Cardiac muscle cell (in vitro differentiated cells and primary cell): Measurements from ENCODE around the gene MET. TPM values are rescaled to one million over a fixed set of nuclear protein-coding genes. Genes with fewer than 3 reads are reported as not detected.

ENCODE experiments used
- DNase-seq, 2 donors: peaks; one replicate each; pipeline versions ENCODE4 v3.0.0 to v3.0.0-alpha.2; 2010 to 2017; ENCODE audit warnings: low read depth in 1 of 2, low spot score in 1 of 2
- H3K27ac ChIP-seq: fragments of 200-600 bp; sonication (generic); 2 replicates; pipeline ENCODE4 v1.5.1; 2016
- H3K27me3 ChIP-seq: fragments of 200-600 bp; sonication (generic); 2 replicates; pipeline ENCODE4 v1.6.0; 2016; ENCODE audit warnings: control low read depth
- H3K36me3 ChIP-seq: fragments of 200-600 bp; sonication (generic); 2 replicates; pipeline ENCODE4 v1.5.1; 2016; ENCODE audit warnings: control low read depth
- H3K4me1 ChIP-seq: fragments of 200-600 bp; sonication (generic); 2 replicates; pipeline ENCODE4 v1.8.1; 2017; ENCODE audit warnings: low read depth, mild to moderate bottlenecking, mixed run types
- H3K4me3 ChIP-seq: fragments of 200-600 bp; sonication (generic); 2 replicates; pipeline ENCODE4 v1.5.1; 2016; ENCODE audit warnings: mild to moderate bottlenecking
- H3K9me3 ChIP-seq: fragments of 200-600 bp; sonication (generic); 2 replicates; pipeline ENCODE4 v1.5.1; 2017; ENCODE audit warnings: low read depth, mild to moderate bottlenecking, control low read depth
- polyA plus RNA-seq: library from polyadenylated mRNA; unstranded; fragments of >200 nt; fragmentation: Nextera tagmentation; extraction: Ambion mirVana; gene quantifications from 2 replicates; pipeline ENCODE4 v1.2.1, GENCODE V29; 2016
- total RNA-seq: library from RNA; depleted of rRNA; stranded (reverse); fragments of >200 nt; gene quantifications from 2 replicates; pipeline ENCODE4 v1.2.3, GENCODE V29; 2016
- TF ChIP-seq, protein P1 (sequence below): IDR thresholded peaks from 2 replicates; pipeline ENCODE4 v1.5.1; 2012; ENCODE audit warnings: low read depth, mild to moderate bottlenecking, low read length

MET gene
- total and polyA plus RNA-seq, 2 experiments from 2014 or later, result 1.8 to 1.9 TPM

DNA sequence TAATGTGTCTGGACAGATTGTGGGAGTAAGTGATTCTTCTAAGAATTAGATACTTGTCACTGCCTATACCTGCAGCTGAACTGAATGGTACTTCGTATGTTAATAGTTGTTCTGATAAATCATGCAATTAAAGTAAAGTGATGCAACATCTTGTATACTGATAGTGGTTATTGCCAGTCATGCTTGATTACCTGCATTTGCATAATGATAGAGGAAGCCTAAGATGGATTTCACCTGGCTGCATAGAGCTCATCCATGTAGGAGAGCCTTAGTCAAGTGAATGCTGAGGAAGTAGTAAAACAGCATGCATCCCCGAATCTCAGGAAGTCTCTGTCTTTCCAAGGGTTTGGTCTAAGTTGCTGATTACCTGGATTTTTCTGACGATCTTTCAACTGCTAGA, 126.2 kb downstream of the MET start:
- Histone ChIP-seq H3K36me3 (no peaks in the 10 kb centered on the region), H3K9me3 (no peaks in the 10 kb centered on the region), H3K27ac (no peak overlapping the region), H3K4me3 (no peak overlapping the region), H3K27me3 (no peaks in the 10 kb centered on the region), H3K4me1 (no peaks in the 10 kb centered on the region)
- DNase-seq, result no peak
- TF ChIP-seq, protein P1, sequence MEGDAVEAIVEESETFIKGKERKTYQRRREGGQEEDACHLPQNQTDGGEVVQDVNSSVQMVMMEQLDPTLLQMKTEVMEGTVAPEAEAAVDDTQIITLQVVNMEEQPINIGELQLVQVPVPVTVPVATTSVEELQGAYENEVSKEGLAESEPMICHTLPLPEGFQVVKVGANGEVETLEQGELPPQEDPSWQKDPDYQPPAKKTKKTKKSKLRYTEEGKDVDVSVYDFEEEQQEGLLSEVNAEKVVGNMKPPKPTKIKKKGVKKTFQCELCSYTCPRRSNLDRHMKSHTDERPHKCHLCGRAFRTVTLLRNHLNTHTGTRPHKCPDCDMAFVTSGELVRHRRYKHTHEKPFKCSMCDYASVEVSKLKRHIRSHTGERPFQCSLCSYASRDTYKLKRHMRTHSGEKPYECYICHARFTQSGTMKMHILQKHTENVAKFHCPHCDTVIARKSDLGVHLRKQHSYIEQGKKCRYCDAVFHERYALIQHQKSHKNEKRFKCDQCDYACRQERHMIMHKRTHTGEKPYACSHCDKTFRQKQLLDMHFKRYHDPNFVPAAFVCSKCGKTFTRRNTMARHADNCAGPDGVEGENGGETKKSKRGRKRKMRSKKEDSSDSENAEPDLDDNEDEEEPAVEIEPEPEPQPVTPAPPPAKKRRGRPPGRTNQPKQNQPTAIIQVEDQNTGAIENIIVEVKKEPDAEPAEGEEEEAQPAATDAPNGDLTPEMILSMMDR, result no peak

DNA sequence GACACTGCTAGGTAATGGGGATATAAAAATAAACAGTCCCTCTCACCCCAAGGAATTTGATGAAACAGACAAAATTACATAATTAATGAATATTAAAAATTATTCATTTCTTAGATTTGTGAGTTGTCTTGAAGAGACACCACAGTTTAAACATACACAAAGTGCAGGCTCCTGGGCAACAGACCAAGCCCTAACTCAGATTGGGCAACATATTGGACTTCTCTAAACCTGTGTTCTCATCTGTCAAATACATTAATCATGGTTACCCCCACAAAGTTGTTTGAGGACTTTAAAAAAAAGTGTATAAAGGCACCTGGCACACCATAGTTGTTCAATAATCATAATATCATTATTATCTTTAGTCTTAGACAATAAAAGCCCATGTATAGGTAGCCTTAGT, 127.9 kb downstream of the MET start:
- DNase-seq, result peak in 1 of 2 donors; percentile 40
- Histone ChIP-seq H3K4me1 (no peaks in the 10 kb centered on the region), H3K27ac (no peak overlapping the region), H3K9me3 (no peaks in the 10 kb centered on the region), H3K27me3 (no peaks in the 10 kb centered on the region), H3K4me3 (no peak overlapping the region), H3K36me3 (no peaks in the 10 kb centered on the region)
- TF ChIP-seq, protein P1, result no peak

DNA sequence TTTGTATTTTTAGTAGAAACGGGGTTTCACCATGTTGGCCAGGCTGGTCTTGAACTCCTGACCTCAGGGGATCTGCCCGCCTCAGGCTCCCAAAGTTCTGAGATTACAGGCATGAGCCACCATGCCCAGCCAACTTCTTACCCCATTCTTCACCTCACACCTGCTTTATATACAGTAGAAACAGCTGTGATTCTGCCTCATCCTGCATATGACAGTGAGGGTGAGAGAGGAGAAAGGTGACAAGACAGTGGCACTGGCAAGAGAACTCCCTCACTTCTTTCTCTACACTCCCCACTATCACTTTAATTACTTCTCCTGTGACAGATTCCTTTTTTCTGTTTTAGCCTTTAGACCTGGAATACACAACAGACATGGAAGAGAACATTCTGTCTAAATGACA, 128.6 kb downstream of the MET start:
- Histone ChIP-seq H3K9me3 (no peaks in the 10 kb centered on the region), H3K4me3 (no peak overlapping the region), H3K36me3 (no peaks in the 10 kb centered on the region), H3K27ac (no peak overlapping the region), H3K4me1 (no peaks in the 10 kb centered on the region), H3K27me3 (no peaks in the 10 kb centered on the region)
- no peak for DNase-seq
- TF ChIP-seq, protein P1, result no peak

DNA sequence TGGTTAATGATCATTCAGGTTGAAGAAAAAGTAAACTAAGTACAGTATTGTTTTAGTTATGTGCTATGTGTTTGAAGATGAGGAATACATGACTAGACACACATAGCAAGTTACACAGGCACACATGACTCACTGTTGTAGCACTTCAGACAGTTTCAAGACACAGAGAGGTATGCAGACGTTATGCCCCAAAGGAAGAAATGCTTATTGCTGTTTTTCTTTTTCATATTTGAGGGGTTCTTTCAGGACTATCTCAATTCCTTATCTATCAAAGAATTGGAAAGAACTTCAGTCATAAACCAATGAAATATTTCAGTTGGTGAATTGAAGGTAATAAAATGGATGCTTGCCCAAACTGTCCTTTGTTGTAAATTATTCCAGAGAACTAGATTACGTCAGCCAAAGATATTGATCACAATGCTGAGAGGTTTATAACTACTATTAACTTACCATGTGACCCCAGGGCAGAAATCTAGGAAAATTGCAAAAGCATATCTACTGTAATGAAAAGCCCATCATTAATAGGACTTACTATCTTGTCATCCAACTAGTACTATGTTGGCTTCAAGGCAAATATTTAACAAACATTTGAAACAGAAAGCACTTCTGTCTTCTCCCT, 129.2 kb downstream of the MET start:
- Histone ChIP-seq H3K4me1 (no peaks in the 10 kb centered on the region), H3K9me3 (no peaks in the 10 kb centered on the region), H3K4me3 (no peak overlapping the region), H3K27me3 (no peaks in the 10 kb centered on the region), H3K36me3 (no peaks in the 10 kb centered on the region), H3K27ac (no peak overlapping the region)
- peak in 1 of 2 donors; percentile 34 for DNase-seq
- TF ChIP-seq, protein P1, result no peak

DNA sequence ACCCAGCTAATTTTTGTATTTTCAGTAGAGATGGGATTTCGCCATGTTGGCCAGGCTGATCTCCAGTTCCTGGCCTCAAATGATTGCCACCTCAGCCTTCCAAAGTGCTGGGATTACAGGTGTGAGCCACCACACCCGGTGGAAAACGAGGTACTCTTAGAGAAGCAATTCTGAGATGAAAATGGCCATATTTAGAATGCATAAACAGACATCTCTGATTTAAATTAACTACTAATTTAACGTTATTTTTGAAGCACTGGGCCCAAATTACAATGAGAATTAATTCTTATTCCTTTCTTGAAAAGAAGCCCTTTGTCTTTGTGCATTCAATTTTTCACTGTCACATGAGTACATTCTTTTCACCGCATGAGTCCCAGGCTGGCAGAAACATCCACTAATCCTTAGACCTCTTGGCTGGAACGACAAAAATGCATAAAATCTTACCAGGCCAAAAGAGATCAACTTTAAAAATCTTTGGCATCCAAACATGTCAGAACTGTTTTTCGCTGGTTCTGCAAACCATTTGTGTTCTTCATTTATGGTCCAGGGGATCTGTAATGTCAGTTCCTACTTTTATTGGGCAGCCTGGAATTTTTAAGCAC, 130.2 kb downstream of the MET start:
- Histone ChIP-seq H3K36me3 (no peaks in the 10 kb centered on the region), H3K4me1 (no peaks in the 10 kb centered on the region), H3K27ac (no peak overlapping the region), H3K9me3 (no peaks in the 10 kb centered on the region), H3K27me3 (no peaks in the 10 kb centered on the region), H3K4me3 (no peak overlapping the region)
- no peak for DNase-seq
- TF ChIP-seq, protein P1, result no peak
